VCaP (cell line): ENCODE measurements around the gene RGL3.

Source experiments
- H3K27ac ChIP-seq: fragments of 450-650 bp; 2 replicates; pipeline ENCODE4 v1.5.1; 2017
- TF ChIP-seq, protein P1 (sequence below): fragments of 450-650 bp; conservative IDR thresholded peaks from 2 replicates; pipeline ENCODE4 v1.5.1; 2017; ENCODE audit warnings: mild to moderate bottlenecking, moderate library complexity

The RGL3 gene

DNA sequence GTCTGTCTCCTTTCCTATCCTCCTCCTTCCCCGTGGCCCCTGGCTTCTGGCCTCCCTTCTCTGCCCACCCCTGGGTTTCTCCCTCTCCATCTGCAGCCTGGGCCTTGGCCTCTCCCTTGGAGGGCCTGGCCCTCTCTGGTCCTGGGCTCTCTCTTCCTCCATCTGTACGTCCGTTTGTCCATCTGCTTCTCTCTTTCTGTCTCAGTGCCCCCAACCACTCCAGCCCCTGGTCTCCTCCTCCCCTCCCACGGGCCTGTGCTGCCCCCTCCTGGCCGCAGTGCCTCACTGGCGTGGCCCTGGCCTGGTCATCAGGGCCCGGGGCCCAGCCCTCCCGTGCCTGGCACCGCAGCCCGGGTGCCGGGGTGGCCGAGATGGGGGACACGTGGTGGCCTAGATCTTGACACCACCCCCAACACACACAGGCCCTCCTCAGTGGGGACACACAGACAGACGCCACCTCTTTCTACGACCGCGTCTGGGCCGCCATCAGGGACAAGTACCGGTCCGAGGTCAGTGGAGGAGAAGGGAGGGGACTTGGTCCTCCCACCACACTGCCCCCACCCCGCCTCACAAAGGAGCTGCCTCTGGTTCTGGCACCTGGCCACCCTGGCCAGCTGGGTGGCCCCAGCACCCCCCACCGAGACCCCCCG, 27.7 kb upstream of the RGL3 start:
- TF ChIP-seq, protein P1, sequence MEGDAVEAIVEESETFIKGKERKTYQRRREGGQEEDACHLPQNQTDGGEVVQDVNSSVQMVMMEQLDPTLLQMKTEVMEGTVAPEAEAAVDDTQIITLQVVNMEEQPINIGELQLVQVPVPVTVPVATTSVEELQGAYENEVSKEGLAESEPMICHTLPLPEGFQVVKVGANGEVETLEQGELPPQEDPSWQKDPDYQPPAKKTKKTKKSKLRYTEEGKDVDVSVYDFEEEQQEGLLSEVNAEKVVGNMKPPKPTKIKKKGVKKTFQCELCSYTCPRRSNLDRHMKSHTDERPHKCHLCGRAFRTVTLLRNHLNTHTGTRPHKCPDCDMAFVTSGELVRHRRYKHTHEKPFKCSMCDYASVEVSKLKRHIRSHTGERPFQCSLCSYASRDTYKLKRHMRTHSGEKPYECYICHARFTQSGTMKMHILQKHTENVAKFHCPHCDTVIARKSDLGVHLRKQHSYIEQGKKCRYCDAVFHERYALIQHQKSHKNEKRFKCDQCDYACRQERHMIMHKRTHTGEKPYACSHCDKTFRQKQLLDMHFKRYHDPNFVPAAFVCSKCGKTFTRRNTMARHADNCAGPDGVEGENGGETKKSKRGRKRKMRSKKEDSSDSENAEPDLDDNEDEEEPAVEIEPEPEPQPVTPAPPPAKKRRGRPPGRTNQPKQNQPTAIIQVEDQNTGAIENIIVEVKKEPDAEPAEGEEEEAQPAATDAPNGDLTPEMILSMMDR: peak; percentile 86
- H3K27ac ChIP-seq: no peak overlapping the region

DNA sequence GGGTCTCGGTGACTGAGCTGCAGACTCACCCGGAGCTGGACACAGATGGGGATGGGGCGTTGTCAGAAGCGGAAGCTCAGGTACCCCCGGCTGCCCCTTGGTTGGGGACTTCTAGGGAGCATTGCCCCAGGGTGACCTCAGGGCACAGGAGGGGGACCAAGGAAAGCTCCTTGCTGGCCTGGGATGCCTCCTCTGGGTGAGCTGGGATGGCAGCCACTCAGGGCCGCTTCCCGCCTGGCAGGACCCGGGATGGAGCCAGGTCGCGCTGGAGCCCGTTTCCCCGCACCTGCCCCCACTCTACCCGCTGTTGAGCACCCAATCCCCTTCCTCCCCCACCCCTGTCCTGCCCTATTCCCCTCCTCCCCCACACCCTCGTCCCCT, 27.1 kb upstream of the RGL3 start:
- TF ChIP-seq, protein P1: no peak
- H3K27ac ChIP-seq: no peak overlapping the region

DNA sequence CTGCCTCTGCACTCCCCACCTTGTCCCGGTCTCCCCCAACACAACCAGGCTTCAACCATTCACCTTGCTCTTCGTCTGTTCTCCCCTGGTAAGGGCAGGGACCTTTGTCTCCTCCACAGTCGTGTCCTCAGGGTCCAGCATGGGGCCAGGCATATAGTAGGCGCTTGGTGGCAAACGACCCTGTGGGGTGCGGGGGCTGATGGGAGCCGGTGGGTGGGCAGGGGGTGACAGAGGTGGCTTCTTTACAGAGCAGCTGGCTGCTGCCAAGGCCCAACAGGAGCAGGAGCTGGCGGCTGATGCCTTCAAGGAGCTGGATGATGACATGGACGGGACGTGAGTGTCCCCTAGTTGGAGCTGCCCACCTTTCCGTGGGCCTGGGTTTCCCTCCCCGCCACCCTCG, 26.0 kb upstream of the RGL3 start:
- TF ChIP-seq, protein P1: no peak
- H3K27ac ChIP-seq: no peak overlapping the region

DNA sequence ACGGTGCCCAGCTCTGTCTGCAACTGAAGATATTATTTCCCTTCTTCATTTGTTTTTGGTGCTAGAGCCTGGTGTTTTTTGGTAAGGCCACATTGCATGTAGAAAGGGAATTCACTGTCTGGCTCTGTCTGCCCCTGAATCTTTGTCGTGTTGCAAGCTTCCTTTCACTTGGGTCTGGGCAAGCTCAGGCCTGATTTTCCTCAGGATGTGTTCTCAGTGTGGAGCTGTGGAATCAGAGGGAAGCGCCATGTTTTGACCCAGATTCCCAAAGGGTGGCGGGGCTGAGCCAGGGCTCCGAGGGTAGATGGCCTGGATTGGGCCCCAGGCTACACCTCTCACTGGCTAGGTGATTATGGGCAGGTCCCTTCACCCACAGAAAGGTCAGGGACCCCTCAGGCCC, 24.9 kb upstream of the RGL3 start:
- TF ChIP-seq, protein P1: no peak
- H3K27ac ChIP-seq: no peak overlapping the region

DNA sequence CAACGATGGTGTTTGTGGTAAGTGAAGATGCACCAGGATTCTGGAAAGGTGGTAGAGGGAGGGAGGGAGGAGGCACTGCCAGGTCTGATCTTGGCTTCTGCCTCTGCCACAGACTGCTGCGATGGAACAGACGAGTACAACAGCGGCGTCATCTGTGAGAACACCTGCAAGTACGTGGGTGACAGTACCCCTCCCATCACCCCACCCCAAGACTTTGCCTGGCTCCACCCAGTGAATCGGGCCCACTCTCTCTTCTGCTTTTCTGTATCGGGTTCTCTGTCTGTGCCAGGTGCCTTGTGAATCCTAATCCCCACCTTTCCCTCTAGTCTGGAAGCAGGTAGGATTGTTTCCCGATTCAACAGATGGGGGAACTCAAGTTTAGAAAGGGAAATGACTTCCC, 18.8 kb upstream of the RGL3 start:
- TF ChIP-seq, protein P1: no peak
- no peak overlapping the region for H3K27ac ChIP-seq

DNA sequence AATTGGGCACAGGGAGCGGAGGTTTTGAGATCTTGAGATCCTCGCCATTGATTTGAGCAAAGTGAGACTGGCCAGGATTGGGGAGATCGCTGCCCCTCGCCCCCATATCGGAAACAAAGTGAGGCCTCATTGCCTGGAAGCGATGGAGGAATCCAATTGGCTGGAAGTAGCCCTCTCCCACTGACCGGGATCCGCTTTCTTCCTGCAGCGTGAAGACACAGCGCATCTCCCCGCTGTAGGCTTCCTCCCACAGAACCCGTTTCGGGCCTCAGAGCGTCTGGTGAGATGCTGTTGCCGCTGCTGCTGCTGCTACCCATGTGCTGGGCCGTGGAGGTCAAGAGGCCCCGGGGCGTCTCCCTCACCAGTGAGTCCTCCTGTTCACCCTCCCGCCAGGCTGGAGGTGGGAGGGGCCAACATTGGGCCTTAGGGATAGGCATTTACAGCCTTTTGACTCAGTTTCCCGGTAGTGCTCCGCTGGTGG, 16.8 kb upstream of the RGL3 start:
- H3K27ac ChIP-seq: peak overlapping the region; percentile 70
- TF ChIP-seq, protein P1: no peak

DNA sequence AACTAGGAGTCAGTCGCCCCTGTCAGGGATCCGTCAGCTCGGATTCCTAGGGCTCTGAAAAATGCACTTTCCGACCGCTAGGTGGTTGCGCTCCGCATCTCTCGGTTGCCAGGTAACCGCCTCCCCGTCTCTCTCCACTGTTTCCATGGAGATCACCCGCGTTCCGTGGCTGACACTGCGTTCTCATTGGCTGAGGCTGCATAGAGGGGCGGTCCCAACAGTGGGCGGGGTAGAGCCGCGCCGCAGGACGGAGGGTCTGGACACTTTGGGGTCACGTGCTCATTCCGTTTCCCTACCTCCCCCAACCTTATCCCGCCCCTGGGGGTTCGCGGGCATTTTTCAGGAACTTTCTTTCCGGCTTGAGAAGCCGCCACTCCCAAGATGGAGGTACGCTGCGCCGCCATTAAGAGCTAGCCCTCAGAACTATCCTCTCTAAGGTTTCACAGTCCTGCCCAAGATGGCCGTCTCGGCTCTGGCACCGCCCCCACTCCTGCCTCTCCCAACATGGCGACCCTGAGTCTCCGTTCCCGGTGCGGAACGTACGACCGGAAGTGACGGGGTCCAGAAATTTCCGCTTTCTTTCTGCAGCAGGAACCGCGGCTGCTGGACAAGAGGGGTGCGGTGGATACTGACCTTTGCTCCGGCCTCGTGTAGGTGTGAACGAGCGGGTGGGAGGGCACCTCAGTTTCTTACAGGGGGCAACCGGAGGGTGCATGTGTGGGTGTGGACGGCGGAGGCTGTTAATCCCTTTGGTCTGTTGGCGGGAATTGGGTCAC, 16.1 kb upstream of the RGL3 start, which contains the start of the genes ODAD3 and PRKCSH:
Gene ODAD3 (minus strand): TSS at position 65 of the 776 bp plus-strand sequence. CDS start 105 bp downstream, outside the sequence.
Gene PRKCSH (plus strand): TSS at position 579 of the 776 bp plus-strand sequence. CDS start 483 bp downstream, outside the sequence.
- TF ChIP-seq, protein P1: peak; percentile 88
- H3K27ac ChIP-seq: peak within 1 kb of the TSS; percentile 70
